ENCODE data around the gene FMC1.

DNA sequence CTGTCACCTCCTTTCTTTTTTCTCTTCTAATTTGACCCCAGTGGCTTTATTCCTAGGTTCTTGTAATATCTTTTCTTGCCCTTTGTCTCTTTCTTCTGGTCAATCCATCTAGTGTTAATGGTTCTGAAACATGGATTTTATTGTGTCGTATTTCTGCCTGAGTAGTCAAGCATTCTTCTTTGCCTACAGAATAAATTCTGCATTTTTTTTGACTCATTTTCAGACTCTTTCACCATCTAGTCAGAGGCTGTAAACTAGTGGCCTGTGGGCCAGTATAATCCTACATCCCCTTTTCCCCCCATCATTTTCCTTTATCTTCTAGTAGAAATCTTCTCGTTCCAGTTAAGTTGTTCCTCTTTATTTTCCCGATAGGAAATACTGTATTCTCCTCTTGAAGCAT lies 48.0 kb downstream of the FMC1 start:
- TF ChIP-seq, protein P1, sequence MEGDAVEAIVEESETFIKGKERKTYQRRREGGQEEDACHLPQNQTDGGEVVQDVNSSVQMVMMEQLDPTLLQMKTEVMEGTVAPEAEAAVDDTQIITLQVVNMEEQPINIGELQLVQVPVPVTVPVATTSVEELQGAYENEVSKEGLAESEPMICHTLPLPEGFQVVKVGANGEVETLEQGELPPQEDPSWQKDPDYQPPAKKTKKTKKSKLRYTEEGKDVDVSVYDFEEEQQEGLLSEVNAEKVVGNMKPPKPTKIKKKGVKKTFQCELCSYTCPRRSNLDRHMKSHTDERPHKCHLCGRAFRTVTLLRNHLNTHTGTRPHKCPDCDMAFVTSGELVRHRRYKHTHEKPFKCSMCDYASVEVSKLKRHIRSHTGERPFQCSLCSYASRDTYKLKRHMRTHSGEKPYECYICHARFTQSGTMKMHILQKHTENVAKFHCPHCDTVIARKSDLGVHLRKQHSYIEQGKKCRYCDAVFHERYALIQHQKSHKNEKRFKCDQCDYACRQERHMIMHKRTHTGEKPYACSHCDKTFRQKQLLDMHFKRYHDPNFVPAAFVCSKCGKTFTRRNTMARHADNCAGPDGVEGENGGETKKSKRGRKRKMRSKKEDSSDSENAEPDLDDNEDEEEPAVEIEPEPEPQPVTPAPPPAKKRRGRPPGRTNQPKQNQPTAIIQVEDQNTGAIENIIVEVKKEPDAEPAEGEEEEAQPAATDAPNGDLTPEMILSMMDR (IDR thresholded peaks at IDR 0.05) = no peak
- TF ChIP-seq ZFX (IDR thresholded peaks at IDR 0.05; ENCODE audit: borderline replicate concordance) = no peak
